HG02798 (cell line): ENCODE measurements around the gene GMPR.

Experiments used
- ATAC-seq: cut with Tn5 transposase; IDR thresholded peaks from one replicate; pipeline ENCODE4 v1.9.1; 2021; ENCODE audit warnings: mild to moderate bottlenecking; ENCODE audit not compliant: unreplicated experiment, poor library complexity

GMPR gene

GRCh38 chr6:16238057-16238962, at the start of gene GMPR:
Gene GMPR, plus strand, starts transcription at chr6:16238587. Its CDS starts 107 bp downstream, at chr6:16238694.
- ATAC-seq, result peak; percentile 83

DNA sequence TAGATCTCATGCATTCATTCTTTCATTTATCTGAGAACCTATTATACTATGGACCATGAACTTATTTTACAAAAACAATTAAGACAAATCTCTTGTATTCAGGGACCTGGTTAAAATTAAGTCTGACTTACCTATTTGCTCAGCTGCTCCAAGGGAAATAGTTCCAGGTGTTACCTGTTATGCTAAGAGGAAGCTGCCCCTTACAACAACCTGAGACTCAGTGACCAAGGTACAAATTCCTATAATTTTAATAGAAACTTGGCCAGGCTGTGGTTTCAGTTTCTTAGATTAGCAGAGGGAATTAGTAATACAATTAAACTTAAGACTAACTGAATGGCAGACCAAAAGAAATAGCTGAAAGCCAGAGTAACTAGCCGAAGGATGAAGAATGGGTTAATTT, 48.2 kb upstream of the GMPR start:
- no peak for ATAC-seq

GRCh38 chr6:16196260-16196983, 42.0 kb upstream of the GMPR start:
- no peak for ATAC-seq

GRCh38 chr6:16196984-16197546, 41.3 kb upstream of the GMPR start:
- no peak for ATAC-seq

GRCh38 chr6:16198061-16198705, 40.2 kb upstream of the GMPR start:
- ATAC-seq, result no peak

- no peak for ATAC-seq
These were observed 38.6 kb upstream of the GMPR start for GRCh38 chr6:16199804-16200203.

DNA sequence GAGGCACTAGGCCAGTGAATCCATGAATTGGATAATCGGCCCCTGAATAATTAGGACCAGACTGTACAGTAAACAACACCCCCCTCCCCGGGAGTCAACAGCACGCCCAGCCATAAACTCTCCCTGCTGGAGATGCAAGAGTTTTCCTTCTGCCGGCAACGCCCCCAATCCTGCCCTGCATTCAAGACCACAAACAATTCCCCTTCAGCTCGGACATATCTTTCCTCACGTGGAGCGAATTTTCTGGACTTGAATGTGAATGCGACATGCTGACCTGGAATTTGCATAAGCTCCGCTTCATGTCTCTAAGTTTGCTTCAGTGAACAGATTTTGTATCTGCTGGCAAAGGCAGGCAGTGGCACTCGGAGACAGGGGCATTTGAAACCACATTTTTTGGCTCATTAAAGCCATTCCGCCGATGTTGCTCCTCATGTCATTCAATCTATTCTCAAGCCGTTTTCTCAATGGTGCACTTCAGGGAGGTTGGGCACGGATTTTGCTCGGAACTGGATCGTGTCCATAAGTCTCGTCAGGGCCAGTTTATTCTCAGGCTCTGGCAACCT, 38.0 kb upstream of the GMPR start:
- no peak for ATAC-seq

GRCh38 chr6:16201706-16202105, 36.7 kb upstream of the GMPR start:
- ATAC-seq, result no peak

DNA sequence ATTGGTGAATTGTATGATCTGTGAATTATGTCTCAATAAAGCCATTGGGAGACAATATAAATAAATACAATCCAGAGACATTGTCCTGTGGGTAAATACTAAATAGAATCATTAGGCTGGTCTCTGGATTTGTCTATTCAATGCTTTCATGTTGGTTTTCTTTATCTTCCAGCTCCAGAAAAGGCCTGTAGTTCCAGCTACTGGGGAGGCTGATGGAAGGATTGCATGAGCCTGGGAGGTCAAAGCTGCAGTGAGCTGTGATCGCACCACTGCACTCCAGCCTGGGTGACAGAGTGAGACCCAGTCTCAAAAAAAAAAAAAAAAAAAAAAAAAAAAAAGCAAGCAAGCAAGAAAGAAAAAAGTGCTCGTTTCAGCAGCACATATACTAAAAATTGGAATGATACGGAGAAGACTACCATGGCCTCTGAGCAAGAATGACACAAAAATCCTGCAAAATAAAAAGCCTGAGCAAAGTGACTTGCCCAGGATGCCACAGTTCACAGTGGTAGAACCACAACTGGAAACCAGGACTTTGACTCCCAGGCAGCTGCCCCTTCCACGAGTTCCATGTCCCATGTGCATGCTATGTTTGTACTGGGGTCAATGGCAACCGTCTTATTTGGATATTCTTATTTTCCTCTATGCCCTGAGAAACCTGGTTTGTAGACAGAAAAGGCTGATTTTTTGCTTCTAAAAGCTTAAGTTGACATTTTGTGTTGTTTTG, 33.6 kb upstream of the GMPR start:
- peak; percentile 2 for ATAC-seq

DNA sequence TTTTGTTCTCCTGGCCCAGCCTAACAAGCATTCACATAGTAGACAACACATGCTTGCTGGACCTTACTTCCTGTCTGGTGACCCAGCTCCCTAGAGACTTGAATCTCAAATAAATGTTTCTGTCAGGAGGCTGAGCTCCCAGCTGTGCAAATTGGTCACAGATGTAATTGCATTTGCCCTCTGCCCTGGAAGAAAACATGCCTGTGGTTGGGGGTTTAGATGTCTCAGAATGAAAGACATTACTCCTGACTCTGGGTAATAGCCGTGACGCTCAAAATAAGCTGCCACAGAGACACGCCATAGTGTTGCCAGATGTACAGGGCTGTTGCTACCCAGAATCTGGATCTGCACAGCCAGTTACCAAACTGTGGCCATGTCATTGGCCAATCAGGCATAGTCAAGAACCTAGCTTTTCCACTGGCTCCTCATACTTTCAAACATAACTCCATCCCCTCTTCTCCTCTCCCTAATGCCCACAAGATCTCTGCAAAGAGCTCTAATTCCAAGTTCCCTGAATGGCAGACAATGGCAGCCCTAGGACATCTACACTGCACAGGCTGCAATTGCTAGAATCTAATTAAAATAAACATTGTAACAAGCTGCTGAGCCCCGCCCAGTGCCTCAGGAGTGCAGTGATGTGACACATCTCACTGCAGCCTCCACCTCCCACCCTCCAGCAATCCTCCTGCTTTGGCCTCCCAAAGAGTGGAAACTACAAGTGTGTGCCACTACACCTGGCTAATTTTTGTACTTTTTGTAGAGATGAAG, 32.8 kb upstream of the GMPR start:
- ATAC-seq, result peak; percentile 89

GRCh38 chr6:16206595-16207037, 31.8 kb upstream of the GMPR start:
- peak; percentile 31 for ATAC-seq

GRCh38 chr6:16208989-16209388, 29.4 kb upstream of the GMPR start:
- ATAC-seq, result no peak

DNA sequence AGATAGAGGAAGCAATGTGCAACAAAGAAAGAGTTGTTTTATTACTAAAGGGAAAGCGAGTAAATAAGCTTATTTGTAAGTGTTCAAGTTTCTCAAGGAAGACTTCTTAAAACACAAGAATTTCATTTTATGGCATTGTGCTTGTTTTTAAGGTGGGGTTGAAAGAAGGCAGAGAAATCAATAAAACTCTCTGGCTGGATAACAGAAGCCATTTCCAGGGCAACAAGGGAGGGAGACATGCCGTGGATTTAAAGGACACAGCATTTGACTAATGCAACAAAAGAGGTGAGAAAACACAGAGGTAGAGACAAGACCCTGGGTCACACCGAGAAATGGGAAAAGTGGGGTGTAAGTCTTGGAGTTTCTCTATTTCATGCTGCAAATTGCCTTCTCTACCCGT, 28.8 kb upstream of the GMPR start:
- ATAC-seq, result no peak

- ATAC-seq, result no peak
These were observed 26.1 kb upstream of the GMPR start for GRCh38 chr6:16212276-16212675.

DNA sequence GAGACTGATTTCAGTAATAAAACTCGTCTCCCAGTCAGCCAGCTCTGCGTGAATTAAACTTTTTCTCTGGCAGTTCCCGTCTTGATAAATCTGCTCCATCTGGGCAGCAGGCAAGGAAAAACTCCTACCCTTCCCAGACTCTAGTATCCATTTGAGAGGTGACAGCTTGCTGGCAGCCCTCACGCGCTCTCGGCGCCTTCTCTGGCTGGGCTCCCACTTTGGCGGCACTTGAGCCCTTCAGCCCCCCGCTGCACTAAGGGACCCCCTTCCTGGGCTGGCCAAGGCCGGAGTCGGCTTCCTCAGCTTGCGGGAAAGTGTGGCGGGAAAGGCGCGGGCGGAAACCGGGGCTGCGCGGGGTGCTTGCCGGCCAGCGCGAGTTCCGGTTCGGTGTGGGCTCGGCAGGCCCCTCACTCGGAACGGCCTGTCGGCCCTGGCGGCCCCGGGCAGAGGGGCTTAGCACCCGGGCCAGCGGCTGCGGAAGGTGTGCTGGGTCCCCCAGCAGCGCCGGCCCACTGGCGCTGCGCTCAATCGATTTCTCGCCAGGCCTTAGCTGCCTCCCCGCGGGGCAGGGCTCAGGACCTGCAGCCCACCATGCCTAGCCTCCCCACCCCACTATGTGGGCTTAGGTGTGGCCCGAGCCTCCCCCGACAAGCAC, 21.8 kb upstream of the GMPR start:
- ATAC-seq, result no peak

GRCh38 chr6:16217156-16217721, 21.1 kb upstream of the GMPR start:
- ATAC-seq, result no peak

- no peak for ATAC-seq
These were observed 15.6 kb upstream of the GMPR start for GRCh38 chr6:16222826-16223225.

GRCh38 chr6:16223362-16223761, 15.0 kb upstream of the GMPR start:
- ATAC-seq, result no peak
